HepG2 (cell line): ENCODE measurements around the gene ATP6V1C2.

Experiments
- HIVEP1 ChIP-seq: sonication (generic); formaldehyde crosslinking; IDR thresholded peaks from 2 replicates; pipeline ENCODE4 v1.4.0; 2020; ENCODE audit warnings: mild to moderate bottlenecking, missing genetic modification reagents
- SRF ChIP-seq: IDR thresholded peaks from 2 replicates; pipeline ENCODE4 v1.6.1; 2011; ENCODE audit warnings: mild to moderate bottlenecking, low read depth, low read length, moderate library complexity
- TCF7 ChIP-seq: sonication (generic); IDR thresholded peaks from 2 replicates; pipeline ENCODE4 v1.6.1; 2016; ENCODE audit warnings: antibody characterized with exemption, low read depth

- TF ChIP-seq SRF (no peak), HIVEP1 (CRISPR knock-in tag) (no peak), TCF7 (no peak)
These were observed 55.8 kb downstream of the ATP6V1C2 start for GRCh38 chr2:10777111-10777841.
